Measurements from ENCODE around the gene TCHP.
"Not testable (repeated sequence)": the region's sequence is repeated elsewhere in the genome, so short reads cannot be mapped to it uniquely, and the experiment has no call there.

TCHP gene

DNA sequence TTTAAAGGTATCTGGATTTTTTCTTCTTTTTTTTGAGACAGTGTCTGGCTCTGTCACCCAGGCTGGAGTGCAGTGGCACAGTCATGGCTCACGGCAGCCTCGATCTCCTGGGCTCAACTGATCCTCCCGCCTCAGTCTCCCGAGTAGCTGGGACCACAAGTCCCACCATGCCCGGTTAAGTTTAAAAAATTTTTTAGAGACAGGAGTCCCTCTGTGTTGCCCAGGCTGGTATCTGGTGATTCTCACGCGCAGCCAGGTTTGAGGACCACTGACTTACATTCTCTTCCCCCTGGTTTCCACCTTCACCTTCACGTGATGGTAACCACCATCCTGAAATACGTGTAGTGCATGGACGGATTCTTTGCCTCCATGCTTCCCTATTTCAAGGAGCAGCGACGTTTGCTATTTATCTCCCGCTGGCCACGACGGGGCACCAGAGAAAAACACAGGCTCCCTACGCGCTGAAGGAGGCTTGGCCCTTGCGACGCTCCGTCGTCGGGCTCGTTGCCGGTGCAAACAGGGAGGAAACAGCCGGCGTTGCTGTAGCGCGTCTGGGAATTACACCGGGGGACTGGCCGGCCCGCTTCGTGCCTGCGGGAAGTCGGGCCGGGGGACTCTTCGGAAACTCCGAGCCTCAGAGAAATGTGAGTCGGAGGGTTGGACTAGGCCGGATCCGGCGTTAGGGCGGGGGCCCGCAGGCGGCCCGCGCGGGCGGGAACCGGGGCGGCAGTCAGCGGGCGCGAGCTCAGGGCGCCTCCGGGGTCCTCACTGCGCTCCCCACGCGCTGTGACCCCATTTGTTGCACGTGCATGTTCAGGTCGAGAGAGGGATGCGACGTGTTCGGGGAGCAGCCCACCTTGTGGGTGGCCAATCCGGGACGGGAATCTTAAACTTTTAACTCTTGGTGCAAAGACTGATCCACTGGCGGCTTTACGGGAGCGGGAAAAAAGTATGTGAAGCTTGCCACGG is at the start of gene TCHP:
TCHP (plus strand) TSS at position 492 of the 969 bp plus-strand sequence. CDS start 2,753 bp downstream, outside the sequence.
- peak; percentile 32 to 57 (median 45) for DNase-seq

DNA sequence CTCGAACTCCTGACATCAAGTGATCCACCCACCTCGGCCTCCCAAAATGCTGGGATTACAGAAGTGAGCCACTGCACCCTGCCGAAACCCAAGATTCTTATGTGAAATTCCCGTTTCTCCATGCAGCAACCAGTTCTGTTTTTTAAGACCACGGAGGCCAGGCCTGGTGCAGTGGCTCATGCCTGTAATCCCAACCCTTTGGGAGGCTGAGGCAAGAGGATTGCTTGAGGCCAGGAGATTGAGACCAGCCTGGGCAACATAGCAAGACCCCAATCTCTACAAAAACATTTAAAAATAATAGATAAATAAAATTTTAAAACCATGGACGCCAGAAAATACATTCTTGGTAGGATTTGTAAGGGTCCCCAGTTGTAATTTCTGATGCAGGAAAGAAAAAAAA is 49.6 kb upstream of the TCHP start:
- not testable (repeated sequence) for DNase-seq

GRCh38 chr12:109855377-109855776 is 44.7 kb upstream of the TCHP start:
- DNase-seq: no peak

- no peak for DNase-seq
These were observed 42.4 kb upstream of the TCHP start for GRCh38 chr12:109857715-109858114.

DNA sequence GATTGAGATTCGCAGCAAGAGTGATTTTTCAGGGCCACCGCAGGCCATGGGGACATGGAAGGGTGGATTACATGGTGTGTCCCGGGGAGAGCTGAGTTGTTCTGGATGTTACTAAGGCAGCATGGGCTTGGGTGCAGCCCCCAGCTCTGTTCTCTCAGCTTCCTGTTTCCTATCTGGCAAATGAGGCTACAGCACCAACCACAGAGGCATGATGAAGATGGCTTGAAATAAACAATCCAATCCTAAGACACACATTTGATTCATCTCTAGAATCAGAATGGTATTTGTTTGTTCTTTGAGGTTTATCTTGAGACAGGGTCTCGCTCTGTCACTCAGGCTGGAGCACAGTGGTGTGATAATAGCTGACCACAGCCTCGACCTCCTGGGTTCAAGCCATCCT is 41.3 kb upstream of the TCHP start:
- DNase-seq: no peak

- no peak for DNase-seq
These were observed 39.1 kb upstream of the TCHP start for GRCh38 chr12:109860977-109861376.

DNA sequence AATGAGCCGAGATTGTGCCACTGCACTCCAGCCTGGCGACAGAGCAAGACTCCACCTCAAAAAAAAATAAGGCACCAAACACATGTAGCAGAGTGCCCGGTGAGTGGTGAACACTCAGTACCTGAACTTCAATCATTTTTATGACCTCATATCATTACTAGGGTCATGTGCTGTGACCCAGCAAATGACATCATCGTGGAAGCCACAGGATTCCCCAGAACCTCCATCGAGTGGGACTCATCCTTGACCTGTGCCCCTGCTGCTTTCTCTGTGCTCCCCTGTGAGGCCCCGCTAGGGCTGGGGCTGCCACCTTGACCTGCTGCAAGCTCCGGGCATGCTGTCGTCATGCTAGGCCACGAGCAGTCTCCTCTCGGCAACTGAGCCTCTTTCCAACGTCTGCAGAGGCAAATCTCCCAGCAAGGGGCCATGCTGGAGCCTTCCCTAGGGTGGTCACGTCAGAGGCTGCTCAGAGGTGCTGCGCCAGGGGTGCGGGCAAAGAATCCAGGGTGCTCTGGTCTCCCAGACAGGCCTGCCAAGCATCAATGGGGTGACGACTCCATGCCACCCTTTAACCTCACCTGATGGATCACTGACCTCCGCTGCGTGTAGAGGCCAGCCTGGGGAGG is 38.3 kb upstream of the TCHP start:
- no peak for DNase-seq

DNA sequence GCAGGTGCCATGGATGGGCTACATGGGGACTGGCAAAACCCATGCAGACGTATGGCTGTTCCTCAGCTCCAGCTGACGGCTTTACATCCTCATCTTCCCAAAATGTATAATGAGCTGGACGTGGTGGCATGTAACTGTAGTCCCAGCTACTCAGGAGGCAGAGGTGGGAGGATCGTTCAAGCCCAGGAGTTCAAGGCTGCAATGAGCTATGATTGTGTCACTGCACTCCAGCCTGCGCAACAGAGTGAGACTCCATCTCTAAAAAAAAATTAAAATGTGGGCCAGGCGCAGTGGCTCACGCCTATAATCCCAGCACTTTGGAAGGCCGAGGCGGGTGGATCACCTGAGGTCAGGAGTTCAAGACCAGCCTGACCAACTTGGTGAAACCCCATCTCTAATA is 37.6 kb upstream of the TCHP start:
- DNase-seq: not testable (repeated sequence)

DNA sequence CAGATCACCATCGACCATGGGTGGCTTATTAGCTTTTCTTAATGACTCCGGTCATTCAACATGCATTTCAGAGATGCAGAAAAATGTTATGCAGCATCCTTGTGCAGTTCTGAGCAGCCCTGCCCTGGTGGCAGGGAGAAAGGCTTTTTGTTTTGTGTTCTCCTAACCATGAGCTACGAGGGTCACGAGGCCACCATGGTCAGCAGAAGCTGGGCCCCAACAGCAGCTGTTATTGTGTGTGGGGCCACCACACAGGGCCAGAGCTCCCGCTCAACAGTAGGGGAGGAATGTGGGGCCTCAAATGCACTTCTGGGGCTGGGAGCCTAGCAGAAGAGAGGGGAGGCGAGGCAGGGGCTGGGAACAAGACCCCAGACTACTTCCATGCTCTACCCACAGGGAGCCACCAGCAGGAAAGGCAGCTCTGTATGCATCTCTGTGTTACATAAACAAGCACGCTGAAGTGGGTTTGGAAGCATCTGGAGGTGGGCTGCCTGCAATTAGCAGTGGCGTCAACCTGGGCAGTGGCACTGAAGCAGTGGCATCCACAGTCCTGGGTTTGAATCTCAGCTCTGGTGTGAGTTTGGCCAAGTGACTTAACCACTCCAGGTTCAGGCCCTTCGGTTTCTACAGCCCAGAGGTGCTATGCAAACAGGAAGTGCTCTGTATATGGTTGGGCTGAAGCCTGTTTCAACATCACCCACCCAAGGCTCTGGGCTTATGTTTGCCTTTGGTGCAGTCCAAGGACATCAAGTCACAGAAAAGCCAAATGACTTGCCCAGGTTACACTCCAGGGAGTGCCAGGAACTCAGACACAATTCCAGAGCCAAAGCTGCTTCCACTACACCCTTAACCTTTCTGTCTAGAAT is 36.0 kb upstream of the TCHP start:
- no peak for DNase-seq

DNA sequence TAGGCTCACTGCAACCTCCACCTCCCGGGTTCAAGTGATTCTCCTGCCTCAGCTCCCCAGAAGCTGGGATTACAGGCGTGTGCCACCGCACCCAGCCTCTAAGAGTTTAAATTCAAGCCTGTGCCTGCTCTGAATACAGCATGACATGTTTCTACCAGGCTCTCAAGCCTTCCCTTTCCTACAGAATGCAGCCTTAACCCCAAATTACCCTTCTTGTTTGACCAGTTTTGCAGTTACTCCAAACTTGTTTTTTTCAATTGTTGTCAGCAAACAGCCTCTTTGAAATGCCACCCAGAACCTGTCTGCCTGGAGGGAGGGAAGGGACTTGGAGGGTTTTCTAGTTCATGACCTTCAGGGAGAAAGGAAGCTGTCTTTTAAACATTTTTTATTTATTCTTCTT is 35.2 kb upstream of the TCHP start:
- no peak for DNase-seq

DNA sequence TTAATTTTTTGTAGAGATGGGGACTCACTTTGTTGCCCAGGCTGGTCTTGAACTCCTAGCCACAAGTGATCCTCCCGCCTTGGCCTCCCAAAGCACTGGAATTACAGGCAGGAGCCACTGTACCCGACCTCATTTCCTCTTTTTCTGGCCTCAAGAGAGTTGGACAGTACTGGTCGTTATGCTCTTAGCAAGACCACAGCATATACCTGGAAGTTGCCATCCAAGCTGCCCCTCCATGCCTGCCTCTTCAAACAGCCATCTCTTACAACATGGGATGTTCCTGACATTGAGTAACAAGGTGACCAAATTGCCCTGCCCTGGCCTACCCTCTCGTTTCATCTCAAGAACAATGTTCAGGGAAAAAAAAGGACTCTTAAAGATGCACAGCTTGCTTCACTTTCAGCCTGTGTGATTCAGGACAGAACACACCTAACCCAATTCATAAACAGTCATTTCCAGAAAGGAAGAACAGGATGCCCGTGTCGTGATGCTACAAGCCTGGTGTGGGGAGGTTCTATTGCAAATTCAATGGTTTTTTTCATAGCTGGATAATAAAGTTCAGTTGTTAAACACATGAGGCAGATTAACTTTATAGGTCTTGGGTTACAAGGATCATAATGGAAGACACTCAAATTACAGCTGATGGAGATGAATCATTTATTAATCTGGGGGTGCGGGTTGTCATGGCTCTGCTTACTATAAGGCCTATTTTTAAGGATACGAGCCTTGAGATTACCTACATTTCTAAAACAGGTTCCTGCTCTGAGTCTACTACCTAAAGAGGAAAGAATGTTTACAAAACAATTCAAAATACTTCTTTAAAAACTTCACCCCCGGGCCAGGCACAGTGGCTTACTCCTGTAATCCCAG is 31.7 kb upstream of the TCHP start:
- DNase-seq: no peak

DNA sequence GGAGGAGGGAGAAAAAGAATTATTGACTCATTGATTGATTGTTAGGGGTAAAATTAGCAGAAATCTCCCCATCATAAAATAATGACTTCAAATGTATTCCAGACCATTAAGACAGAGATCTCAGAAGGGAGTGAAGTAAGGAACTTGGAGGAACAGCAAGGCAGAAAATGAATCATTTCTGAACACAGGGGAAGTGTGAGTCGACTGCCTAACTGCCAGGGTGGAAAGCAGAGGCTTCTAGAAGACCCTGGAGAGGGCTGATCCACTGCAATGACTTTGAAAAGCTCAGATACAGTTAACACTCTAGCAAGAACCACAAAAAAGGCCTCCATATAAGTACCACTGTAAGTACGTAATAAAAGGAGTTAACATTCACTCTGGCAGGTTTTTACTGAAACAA is 29.4 kb upstream of the TCHP start:
- DNase-seq: no peak

- no peak for DNase-seq
These were observed 28.3 kb upstream of the TCHP start for GRCh38 chr12:109871668-109872314.

- DNase-seq: no peak
These were observed 26.4 kb upstream of the TCHP start for GRCh38 chr12:109873653-109874052.

DNA sequence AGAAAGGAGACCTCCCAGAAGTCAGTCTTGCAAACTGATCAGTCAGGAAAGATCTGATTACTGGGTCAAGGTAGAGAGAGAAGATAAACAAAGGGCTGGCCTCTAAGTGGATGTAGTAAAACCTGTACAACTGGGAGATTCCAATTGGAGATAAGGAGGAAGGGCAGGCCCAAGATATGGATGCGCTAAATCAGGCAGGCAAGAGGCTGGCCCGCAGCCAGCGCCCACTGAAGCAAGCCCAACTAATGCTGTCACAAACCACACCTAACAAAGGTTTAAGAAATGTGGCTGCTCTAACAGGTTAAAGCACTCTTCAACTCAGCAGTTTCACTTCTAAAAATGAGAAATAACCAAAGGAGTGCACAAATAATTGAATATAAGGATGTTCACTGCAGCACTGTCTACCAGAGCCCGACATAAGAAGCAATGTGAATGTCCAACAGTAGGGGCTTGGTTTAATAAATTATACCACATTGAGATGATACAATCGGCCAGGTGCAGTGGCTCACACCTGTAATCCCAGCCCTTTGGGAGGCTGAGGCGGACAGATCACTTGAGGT is 24.4 kb upstream of the TCHP start:
- DNase-seq: no peak

DNA sequence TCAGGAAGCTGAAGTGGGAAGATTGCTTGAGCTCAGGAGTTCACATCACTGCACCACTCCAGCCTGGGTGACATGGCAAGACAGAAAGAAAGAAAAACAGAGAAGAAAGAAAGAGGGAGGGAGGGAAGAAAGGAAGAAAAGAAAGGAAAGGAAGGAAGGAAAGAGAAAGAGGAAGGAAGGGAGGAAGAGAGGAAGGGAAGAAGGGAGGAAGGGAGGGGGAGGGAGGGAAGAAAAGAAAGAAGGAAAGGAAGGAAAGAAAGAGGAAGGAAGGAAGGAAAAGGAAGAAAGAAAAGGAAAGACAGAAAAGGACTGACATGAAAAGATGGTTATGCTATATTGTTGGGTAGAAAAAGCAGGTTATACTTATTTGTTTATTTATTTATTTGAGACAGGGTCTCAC is 23.7 kb upstream of the TCHP start:
- DNase-seq: no peak

DNA sequence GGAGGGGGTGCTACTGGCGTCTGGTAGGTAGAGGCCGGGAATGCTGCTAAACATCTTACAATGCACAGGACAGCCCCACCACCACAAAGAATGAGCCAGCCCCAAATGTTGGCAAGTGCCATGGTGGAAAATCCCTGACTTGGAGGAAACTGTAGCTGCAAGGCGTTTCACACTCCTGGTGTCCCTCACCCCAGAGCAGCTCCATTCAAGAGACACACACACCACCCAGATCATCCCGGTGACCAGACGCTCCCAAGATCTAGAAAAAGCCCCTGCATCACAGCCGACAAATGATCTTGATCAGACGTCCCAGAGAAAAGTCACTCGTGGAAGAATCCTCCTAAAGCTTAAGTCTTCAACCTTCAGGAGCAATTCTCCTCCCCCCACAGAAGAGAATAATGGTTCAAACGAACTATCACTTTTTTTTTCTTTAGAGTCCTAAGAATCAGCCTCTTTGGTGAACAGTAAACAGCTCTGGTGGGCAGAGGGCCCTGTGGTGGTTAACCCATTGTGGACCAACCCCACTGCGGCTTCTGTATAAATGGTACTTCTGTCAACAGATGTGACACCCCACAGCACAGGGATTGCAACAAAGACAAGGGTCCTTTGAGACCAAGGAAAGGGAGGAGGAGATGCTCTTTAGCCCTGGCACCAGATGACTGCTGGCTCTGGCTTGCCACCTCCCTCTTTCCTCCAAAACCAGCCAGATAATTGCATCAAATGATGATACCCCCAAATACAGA is 22.4 kb upstream of the TCHP start:
- no peak for DNase-seq

DNA sequence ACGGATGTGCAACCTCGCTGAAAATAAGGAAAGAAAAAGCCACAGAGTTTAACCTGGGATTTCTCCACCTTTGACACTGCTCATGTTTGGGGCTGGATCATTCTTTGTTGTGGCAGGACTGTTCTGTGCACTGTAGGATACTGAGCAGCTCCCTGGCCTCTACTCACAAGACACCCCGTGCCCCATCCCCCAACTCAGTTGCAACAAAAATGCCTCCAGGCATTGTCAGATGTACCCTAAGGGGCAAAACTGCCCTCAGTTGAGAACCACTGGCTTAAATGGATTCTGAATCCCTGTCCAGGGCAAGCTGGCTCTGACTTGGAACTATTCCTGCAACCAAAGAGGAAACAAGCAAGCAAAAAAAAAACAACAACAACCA is 21.8 kb upstream of the TCHP start:
- no peak for DNase-seq

GRCh38 chr12:109878749-109879148 is 21.3 kb upstream of the TCHP start:
- DNase-seq: no peak

DNA sequence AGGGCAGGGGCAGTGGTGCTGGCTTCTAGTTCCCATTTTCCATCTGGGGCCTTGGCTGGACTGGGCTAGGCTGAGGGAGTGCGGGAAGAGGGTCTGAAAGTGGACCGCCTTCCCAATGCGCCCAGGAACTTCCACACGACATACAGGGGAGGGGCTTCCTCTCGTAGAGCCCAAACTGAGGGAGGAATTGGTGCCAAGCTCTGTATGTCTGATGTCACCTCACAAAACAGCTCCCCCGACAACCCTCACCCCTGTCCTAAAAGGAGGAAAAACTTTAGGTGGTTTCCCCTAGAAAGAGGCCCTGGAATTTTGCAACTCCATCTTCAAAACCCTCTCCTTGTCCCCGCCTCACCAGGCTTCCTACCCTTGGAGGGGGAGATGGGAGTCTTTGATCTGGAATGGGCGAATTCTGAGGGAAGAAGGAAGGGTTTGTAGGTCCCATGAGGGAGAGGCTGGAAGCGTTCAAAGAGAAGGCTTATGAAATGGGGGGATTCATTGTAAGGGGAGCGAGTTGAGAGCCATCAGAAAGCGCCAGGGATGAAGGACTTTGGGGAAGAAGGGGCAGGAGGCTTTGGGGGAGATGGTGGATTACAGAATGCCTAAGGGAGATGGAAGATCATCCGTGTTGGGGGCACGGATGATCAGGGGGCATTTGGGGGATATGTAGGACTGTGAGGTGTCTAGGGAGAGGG is 20.6 kb upstream of the TCHP start:
- DNase-seq: no peak
